ENCODE results near the gene SEC24B. TPM values are rescaled to one million over a fixed set of nuclear protein-coding genes. Genes with fewer than 3 reads are reported as not detected.

SEC24B gene
- total RNA-seq, 1 donor from 2014 or later: 32.1 TPM

DNA sequence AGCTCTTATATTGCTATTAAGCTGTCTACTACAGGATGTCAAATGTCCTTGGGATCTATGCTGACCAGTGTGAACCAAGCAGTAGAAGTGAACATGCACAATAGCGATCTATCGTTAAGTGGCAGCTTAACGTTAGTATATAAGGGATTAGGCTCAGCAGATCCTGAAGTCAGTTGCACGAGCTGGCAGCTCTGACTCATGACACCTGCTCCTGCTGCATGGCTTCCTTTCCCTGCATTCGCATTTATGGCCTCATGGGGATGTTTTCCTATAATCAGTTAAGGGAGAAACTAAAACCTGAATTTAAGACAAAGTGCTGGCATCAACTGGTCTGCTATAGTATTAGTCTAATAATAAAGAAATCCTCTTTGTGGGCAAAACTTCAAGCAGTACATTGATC is 113.8 kb downstream of the SEC24B start:
- Histone ChIP-seq H3K4me1 (no peaks in the 10 kb centered on the region), H2AFZ (replicated peaks) (no peak overlapping the region), H3K27me3 (no peaks in the 10 kb centered on the region), H4K20me1 (ENCODE audit: low read depth) (no peaks in the 10 kb centered on the region), H3K4me3 (no peak overlapping the region), H3F3A (ENCODE audit: low read depth) (no peaks in the 10 kb centered on the region), H3K79me2 (ENCODE audit: low read depth) (no peaks in the 10 kb centered on the region), H3K9ac (no peak overlapping the region), H3K27ac (no peak overlapping the region), H3K4me2 (no peak overlapping the region), H3K36me3 (no peaks in the 10 kb centered on the region), H3K9me3 (ENCODE audit: low read depth) (no peaks in the 10 kb centered on the region)
- no peaks in the 10 kb centered on the region for H3K9me3 Mint-ChIP-seq
- TF ChIP-seq, protein P1, sequence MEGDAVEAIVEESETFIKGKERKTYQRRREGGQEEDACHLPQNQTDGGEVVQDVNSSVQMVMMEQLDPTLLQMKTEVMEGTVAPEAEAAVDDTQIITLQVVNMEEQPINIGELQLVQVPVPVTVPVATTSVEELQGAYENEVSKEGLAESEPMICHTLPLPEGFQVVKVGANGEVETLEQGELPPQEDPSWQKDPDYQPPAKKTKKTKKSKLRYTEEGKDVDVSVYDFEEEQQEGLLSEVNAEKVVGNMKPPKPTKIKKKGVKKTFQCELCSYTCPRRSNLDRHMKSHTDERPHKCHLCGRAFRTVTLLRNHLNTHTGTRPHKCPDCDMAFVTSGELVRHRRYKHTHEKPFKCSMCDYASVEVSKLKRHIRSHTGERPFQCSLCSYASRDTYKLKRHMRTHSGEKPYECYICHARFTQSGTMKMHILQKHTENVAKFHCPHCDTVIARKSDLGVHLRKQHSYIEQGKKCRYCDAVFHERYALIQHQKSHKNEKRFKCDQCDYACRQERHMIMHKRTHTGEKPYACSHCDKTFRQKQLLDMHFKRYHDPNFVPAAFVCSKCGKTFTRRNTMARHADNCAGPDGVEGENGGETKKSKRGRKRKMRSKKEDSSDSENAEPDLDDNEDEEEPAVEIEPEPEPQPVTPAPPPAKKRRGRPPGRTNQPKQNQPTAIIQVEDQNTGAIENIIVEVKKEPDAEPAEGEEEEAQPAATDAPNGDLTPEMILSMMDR (IDR thresholded peaks at IDR 0.05): no peak
- TF ChIP-seq EZH2 (IDR thresholded peaks at IDR 0.05) (no peak), EZH2phosphoT487 (IDR thresholded peaks at IDR 0.05) (no peak)
- H3K4me1 Mint-ChIP-seq: no peaks in the 10 kb centered on the region
- H3K4me3 Mint-ChIP-seq: no peak overlapping the region
- peaks cover 8% of the 10 kb centered on the region for H3K36me3 Mint-ChIP-seq
- H3K27me3 Mint-ChIP-seq (ENCODE audit: insufficient read depth, low read depth): no peaks in the 10 kb centered on the region
- peak; percentile 6 for DNase-seq (ENCODE audit: low spot score)
- H3K27ac Mint-ChIP-seq: no peak overlapping the region

DNA sequence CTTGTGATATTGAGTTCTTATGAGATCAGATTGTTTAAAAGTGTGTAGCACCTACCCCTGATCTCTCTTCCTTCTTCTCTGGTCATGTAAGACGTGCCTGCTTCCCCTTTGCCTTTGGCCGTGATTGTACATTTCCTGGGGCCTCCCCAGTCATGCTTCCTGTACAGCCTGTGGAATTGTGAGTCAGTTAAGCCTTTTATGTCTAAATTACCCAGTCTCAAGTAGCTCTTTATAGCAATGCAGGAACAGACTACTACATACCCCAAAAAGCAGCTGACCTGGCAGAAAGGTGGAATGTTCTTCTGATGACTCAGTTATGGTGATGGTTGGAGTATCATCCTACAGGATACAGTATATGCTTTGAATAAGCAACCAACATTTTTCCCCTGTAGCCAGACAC is 115.0 kb downstream of the SEC24B start:
- Histone ChIP-seq H3K27ac (no peak overlapping the region), H3F3A (ENCODE audit: low read depth) (no peaks in the 10 kb centered on the region), H3K9me3 (ENCODE audit: low read depth) (no peaks in the 10 kb centered on the region), H3K9ac (no peak overlapping the region), H3K4me3 (no peak overlapping the region), H3K4me1 (no peaks in the 10 kb centered on the region), H3K27me3 (no peaks in the 10 kb centered on the region), H4K20me1 (ENCODE audit: low read depth) (no peaks in the 10 kb centered on the region), H3K79me2 (ENCODE audit: low read depth) (no peaks in the 10 kb centered on the region), H3K4me2 (no peak overlapping the region), H3K36me3 (no peaks in the 10 kb centered on the region), H2AFZ (replicated peaks) (no peak overlapping the region)
- Mint-ChIP-seq H3K9me3 (no peaks in the 10 kb centered on the region), H3K36me3 (peaks cover 3% of the 10 kb centered on the region), H3K27me3 (ENCODE audit: insufficient read depth, low read depth) (no peaks in the 10 kb centered on the region), H3K4me1 (no peaks in the 10 kb centered on the region), H3K4me3 (no peak overlapping the region), H3K27ac (no peak overlapping the region)
- no peak for DNase-seq (ENCODE audit: low spot score)
- TF ChIP-seq, protein P1 (IDR thresholded peaks at IDR 0.05): no peak
- TF ChIP-seq EZH2phosphoT487 (IDR thresholded peaks at IDR 0.05) (no peak), EZH2 (IDR thresholded peaks at IDR 0.05) (no peak)

DNA sequence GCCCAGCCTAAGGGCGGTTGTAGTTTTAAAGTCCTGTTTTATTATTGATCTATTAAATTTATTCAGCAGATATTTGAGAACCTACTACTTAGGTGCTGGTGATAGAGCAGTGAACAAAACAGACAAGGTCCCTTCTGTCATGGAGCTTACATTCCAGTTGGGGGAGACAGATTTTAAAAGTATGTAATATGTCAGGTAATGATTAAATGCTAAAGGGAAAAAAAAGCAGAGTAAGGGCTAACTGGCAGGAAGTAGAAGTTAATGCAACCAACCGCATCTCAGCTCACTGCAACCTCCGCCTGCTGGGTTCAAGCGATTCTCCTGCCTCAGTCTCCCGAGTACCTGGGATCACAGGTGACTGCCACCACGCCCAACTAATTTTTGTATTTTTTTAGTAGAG is 118.6 kb downstream of the SEC24B start:
- Histone ChIP-seq H4K20me1 (ENCODE audit: low read depth) (no peaks in the 10 kb centered on the region), H3K36me3 (no peaks in the 10 kb centered on the region), H3F3A (ENCODE audit: low read depth) (no peaks in the 10 kb centered on the region), H3K9me3 (ENCODE audit: low read depth) (no peaks in the 10 kb centered on the region), H3K4me2 (no peak overlapping the region), H3K4me1 (no peaks in the 10 kb centered on the region), H3K27me3 (no peaks in the 10 kb centered on the region), H3K79me2 (ENCODE audit: low read depth) (no peaks in the 10 kb centered on the region), H3K4me3 (no peak overlapping the region), H3K27ac (no peak overlapping the region), H2AFZ (replicated peaks) (no peak overlapping the region), H3K9ac (no peak overlapping the region)
- no peak for DNase-seq (ENCODE audit: low spot score)
- Mint-ChIP-seq H3K36me3 (peaks cover 13% of the 10 kb centered on the region), H3K27ac (no peak overlapping the region), H3K27me3 (ENCODE audit: insufficient read depth, low read depth) (no peaks in the 10 kb centered on the region), H3K4me1 (peaks cover 3% of the 10 kb centered on the region), H3K9me3 (no peaks in the 10 kb centered on the region), H3K4me3 (no peak overlapping the region)
- TF ChIP-seq, protein P1 (IDR thresholded peaks at IDR 0.05): no peak
- no peak for TF ChIP-seq EZH2phosphoT487 (IDR thresholded peaks at IDR 0.05)
- no peak for TF ChIP-seq EZH2 (IDR thresholded peaks at IDR 0.05)
